Measurements from ENCODE around the gene TRPM1.

The TRPM1 gene

DNA sequence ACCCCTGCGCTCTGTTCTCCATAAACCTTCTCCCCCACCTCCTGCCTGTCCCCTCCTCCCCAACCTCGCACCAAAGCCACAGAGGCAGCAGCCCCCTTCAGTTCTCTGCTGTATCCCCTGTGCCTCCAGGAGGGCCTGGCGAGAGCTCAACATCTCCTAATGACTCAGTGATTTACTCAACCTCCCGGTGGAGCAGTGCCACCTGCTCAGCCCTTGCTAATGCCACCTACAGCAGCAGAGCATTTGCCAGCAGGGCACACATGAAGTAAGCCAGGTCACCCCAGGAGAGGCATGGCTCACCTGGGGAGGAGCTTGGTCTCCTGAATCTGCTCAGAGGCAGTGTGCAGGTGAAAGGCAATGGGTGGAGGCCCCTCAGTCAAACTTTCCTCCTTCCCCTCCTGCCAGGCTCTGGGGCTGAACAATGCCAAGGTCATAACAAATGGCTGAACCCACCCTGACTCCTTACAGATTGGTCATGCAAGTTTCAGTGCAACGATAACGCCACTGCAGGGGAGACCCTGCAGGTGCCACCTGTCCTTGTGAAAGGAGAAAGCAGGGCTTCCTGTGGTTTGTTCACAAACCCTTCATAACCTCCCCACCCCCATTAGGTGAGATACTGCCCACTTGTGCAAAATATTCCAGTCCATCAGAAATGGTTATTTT, 19.8 kb downstream of the TRPM1 start:
- DNase-seq (no peak), ATAC-seq (no peak)
- H3K4me3 Mint-ChIP-seq, result no peak overlapping the region
- H3K27ac Mint-ChIP-seq, result no peak overlapping the region
- no peaks in the 10 kb centered on the region for H3K9me3 Mint-ChIP-seq
- H3K27me3 Mint-ChIP-seq, result peaks cover 9% of the 10 kb centered on the region
- no peaks in the 10 kb centered on the region for H3K36me3 Mint-ChIP-seq (ENCODE audit: low read depth)
- peaks cover 7% of the 10 kb centered on the region for H3K4me1 Mint-ChIP-seq

DNA sequence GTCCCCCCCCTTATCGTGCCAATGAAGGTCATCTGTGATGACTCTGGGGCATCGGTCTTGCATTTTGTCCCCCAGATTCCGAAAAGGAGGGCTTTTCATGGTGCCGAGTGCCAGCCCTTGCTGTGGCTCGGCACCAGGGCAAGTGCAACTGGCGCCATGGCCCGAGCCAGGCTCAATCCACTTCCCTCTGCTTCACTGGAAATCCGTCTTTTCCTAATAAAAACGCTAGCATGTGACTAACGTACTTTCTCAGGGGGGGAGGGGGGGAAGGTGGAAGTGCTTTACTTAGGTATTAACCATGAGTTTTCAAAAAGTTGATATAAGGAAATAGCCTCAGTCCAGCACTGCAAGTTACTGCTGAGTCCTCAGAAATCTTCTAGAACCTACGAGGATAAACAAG, 20.5 kb downstream of the TRPM1 start:
- ATAC-seq, result no peak
- peaks cover 7% of the 10 kb centered on the region for H3K4me1 Mint-ChIP-seq
- no peak for DNase-seq
- no peak overlapping the region for H3K4me3 Mint-ChIP-seq
- no peaks in the 10 kb centered on the region for H3K36me3 Mint-ChIP-seq (ENCODE audit: low read depth)
- H3K9me3 Mint-ChIP-seq, result no peaks in the 10 kb centered on the region
- H3K27me3 Mint-ChIP-seq, result peaks cover 10% of the 10 kb centered on the region
- no peak overlapping the region for H3K27ac Mint-ChIP-seq

DNA sequence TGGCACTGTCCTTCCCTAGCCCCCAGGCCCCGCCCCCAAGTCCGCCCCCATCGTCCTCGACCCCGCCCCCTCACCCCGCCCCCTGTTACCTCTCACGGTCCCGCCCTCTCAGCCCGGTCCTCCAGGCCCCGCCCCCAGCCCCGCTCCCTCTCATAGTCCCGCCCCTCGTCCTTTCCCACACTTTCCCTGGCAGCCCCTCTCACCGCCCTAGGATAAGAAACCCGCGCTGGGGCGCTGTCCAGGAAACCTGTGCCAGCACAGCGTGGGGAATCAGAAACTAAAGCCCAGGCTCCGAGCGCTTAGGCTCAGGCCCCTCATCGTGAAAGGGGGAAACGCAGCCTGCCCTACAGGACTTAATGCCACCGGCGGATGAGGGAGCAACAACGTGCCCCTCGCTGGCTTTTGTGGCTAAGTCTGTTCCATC, 20.9 kb downstream of the TRPM1 start:
- Mint-ChIP-seq H3K36me3 (ENCODE audit: low read depth) (no peaks in the 10 kb centered on the region), H3K4me1 (peaks cover 7% of the 10 kb centered on the region), H3K27me3 (peaks cover 11% of the 10 kb centered on the region), H3K9me3 (no peaks in the 10 kb centered on the region), H3K4me3 (no peak overlapping the region), H3K27ac (no peak overlapping the region)
- ATAC-seq, result peak; percentile 40
- DNase-seq, result peak; percentile 41

DNA sequence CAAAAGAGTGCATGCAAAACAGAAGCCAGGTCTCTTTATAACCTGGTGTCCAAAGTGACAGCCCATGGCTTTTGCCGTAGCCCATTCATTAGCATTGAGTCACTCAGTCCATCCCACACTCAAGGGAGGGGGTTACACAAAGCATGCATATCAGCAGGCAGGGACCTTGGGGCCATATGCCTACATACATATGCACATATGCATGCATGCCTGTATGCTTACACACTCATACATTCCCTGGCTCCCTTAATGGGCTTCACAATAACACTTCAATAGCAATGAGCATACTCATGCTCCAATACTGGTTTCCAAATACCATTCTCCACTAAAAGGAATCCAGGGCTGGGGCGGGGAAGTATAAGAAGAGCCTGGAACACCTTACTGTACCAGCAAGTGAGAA, 22.0 kb downstream of the TRPM1 start:
- Mint-ChIP-seq H3K36me3 (ENCODE audit: low read depth) (no peaks in the 10 kb centered on the region), H3K4me1 (peaks cover 7% of the 10 kb centered on the region), H3K27me3 (peaks cover 11% of the 10 kb centered on the region), H3K9me3 (peaks cover 4% of the 10 kb centered on the region), H3K27ac (no peak overlapping the region), H3K4me3 (no peak overlapping the region)
- ATAC-seq, result no peak
- no peak for DNase-seq

DNA sequence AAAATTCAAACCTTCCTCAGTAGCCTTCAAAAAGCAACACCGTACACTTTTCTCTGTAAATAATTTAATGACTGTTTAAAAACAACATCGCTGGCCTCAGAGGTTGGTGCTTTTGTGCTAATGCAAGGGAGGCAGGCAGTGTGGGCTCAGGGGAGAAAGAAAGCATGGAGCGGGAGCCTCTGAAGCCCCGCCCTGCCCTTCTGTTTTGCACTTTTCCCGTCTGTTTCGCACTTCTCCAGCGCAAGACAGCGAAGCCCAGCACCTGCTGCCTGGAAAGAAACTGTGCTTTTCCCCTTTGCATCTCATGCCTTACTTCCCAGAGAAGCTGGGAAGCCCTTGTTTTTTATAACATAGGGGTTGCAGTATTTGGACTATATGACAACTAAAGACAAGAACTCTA, 23.1 kb downstream of the TRPM1 start:
- DNase-seq (no peak), ATAC-seq (no peak)
- peaks cover 7% of the 10 kb centered on the region for H3K4me1 Mint-ChIP-seq
- H3K4me3 Mint-ChIP-seq, result no peak overlapping the region
- H3K27me3 Mint-ChIP-seq, result peaks cover 11% of the 10 kb centered on the region
- H3K36me3 Mint-ChIP-seq (ENCODE audit: low read depth), result no peaks in the 10 kb centered on the region
- H3K27ac Mint-ChIP-seq, result no peak overlapping the region
- H3K9me3 Mint-ChIP-seq, result peaks cover 4% of the 10 kb centered on the region

DNA sequence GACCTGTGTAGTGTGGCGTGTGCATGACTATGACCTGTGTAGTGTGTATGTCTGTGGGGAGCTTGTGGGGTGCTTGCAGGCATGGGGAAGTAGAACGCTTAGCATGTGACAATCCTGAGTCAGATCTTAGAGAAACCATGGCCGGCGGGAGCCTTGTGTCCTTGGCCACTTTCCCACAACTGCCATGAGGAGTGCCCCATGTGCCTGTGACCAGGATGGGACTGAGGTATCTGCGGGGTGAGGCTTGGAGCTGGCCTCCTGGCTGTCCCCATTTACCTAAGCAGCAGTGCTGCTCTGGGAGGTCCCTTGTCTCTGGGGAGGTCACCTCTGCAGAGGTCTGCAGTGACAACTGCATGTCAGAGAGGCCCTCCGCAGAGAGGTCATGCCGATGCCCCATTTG, 23.6 kb downstream of the TRPM1 start:
- Mint-ChIP-seq H3K4me3 (no peak overlapping the region), H3K9me3 (peaks cover 4% of the 10 kb centered on the region), H3K36me3 (ENCODE audit: low read depth) (no peaks in the 10 kb centered on the region), H3K4me1 (peaks cover 7% of the 10 kb centered on the region), H3K27ac (no peak overlapping the region), H3K27me3 (peaks cover 11% of the 10 kb centered on the region)
- no peak for DNase-seq
- no peak for ATAC-seq

DNA sequence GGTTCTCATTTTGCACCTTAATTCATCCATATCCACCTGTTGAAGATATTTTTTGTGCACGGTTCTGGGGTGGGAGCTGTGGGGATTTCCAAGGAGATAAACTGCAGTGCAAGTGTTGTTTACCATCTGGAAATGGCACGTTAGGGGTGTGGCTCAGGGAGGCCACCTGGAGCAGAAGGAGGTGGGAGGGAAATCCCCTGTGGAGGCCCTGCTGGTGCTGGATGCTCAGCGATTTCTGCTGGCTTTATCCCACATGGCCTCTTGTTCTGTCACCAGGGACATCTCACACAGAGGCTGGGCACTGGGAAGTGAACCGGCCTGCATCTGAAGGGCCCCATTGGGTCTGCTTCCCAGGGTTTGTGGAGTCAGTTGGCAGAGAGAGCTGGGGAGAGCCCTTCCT, 24.3 kb downstream of the TRPM1 start:
- H3K36me3 Mint-ChIP-seq (ENCODE audit: low read depth), result no peaks in the 10 kb centered on the region
- DNase-seq, result no peak
- peaks cover 7% of the 10 kb centered on the region for H3K4me1 Mint-ChIP-seq
- peaks cover 9% of the 10 kb centered on the region for H3K27me3 Mint-ChIP-seq
- H3K9me3 Mint-ChIP-seq, result peaks cover 4% of the 10 kb centered on the region
- no peak overlapping the region for H3K4me3 Mint-ChIP-seq
- H3K27ac Mint-ChIP-seq, result no peak overlapping the region
- no peak for ATAC-seq

DNA sequence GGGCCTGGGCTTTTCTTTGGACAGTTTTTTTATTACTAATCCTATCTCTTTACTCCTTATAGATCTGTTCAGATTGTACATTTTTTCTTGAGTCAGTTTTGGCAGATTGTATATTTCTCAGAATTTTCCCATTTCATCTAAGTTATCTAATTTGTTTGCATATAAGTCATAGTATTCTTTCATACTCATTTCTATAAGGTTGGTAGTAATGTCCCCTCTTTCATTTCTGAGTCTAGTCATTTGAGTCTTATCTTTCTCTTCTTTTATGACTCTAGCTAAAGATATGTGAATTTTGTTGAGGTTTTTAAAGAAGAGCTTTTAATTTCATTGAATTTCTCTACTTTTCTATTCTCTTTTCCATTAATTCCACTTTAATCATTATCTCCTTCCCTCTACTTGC, 27.2 kb downstream of the TRPM1 start:
- Mint-ChIP-seq H3K36me3 (ENCODE audit: low read depth) (no peaks in the 10 kb centered on the region), H3K4me1 (no peaks in the 10 kb centered on the region), H3K27me3 (peaks cover 5% of the 10 kb centered on the region), H3K4me3 (no peak overlapping the region), H3K9me3 (peaks cover 4% of the 10 kb centered on the region), H3K27ac (no peak overlapping the region)
- ATAC-seq (no peak), DNase-seq (no peak)

DNA sequence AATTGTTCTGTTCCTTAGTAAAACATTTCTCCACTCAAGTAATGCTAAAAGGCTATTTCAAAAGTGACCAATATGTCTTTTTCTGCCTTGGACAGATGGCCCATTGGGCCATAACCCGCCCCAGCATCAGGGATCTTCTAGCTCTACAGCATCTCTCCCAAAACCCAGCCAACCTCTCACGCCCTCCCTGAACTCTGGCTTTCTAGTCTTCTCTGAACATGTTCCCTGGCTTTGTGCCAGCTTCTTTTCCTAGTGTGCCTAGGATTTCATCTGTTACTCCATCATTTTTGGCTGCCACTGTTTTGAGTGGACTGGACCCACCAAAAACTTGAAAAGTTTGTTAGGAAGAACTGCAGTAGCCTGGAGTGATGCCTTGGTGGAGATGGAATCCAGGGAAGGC, 30.7 kb downstream of the TRPM1 start:
- no peak overlapping the region for H3K4me3 Mint-ChIP-seq
- H3K27me3 Mint-ChIP-seq, result no peaks in the 10 kb centered on the region
- ATAC-seq (no peak), DNase-seq (no peak)
- H3K9me3 Mint-ChIP-seq, result peaks cover 4% of the 10 kb centered on the region
- no peak overlapping the region for H3K27ac Mint-ChIP-seq
- H3K4me1 Mint-ChIP-seq, result no peaks in the 10 kb centered on the region
- no peaks in the 10 kb centered on the region for H3K36me3 Mint-ChIP-seq (ENCODE audit: low read depth)

DNA sequence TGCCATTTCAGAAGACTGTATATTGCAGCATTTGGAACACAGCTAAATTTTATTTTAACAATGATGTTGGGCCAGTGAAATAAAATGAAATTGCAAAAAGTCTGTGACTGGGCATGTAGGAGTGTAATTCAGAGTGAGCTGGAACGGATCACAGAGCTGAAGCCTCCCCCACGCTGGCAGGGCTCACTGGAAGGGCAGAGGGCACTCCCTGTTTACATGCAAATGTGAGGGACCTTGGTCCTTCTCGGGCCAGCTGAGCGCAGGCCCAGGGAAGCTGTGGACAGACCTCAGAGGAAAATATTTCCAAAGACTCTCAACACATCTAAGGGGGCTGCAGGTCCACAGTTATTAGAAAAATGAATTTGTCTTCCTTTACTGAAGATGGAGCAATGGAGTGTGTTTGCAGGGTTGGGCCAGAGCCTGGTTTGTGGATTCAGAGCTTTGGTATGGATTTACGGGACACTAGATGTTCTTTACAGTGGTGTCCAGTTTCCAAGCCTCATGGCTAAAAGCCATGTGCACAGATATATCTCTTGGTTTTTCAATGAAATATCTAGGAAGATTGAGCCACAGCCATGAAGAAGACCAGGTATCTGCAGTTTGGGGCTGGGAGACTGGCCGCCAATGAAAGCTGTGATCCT, 32.0 kb downstream of the TRPM1 start:
- H3K4me3 Mint-ChIP-seq, result no peak overlapping the region
- H3K27ac Mint-ChIP-seq, result no peak overlapping the region
- DNase-seq (no peak), ATAC-seq (no peak)
- no peaks in the 10 kb centered on the region for H3K36me3 Mint-ChIP-seq (ENCODE audit: low read depth)
- H3K27me3 Mint-ChIP-seq, result no peaks in the 10 kb centered on the region
- H3K4me1 Mint-ChIP-seq, result no peaks in the 10 kb centered on the region
- H3K9me3 Mint-ChIP-seq, result no peaks in the 10 kb centered on the region

DNA sequence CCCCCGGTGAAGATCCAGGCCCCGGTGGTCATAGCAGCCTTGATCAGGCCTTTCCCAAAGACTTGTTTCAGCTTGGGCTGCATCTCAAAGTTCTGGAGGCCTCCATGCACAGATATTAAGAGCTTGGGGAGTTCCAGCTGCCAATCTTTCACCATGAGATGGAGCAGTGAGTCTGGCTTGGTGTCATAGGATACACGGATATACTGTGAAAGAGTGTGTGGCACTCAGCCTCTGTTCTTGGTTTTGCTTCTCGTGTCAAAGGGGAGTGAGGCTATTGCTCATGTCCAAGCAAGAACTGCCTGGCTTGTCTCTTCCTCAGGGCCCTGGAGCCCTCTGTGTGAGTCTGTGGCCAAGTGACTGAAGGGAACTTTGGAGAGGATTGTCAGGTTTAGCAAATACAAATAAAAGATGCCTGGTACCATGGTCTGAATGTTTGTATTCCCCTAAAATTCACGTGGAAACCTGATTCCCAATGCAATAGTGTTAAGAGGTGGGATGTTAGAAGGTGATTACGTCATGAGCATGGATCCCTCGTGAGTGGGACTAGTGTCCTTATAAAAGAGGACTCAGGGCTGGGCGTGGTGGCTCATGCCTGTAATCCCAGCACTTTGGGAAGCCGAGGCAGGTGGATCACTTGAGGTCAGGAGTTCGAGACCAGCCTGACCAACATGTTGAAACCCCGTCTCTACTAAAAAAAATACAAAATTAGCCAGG, 33.5 kb downstream of the TRPM1 start:
- Mint-ChIP-seq H3K9me3 (no peaks in the 10 kb centered on the region), H3K27me3 (no peaks in the 10 kb centered on the region), H3K27ac (no peak overlapping the region), H3K4me1 (no peaks in the 10 kb centered on the region), H3K36me3 (ENCODE audit: low read depth) (no peaks in the 10 kb centered on the region), H3K4me3 (no peak overlapping the region)
- ATAC-seq (no peak), DNase-seq (no peak)

DNA sequence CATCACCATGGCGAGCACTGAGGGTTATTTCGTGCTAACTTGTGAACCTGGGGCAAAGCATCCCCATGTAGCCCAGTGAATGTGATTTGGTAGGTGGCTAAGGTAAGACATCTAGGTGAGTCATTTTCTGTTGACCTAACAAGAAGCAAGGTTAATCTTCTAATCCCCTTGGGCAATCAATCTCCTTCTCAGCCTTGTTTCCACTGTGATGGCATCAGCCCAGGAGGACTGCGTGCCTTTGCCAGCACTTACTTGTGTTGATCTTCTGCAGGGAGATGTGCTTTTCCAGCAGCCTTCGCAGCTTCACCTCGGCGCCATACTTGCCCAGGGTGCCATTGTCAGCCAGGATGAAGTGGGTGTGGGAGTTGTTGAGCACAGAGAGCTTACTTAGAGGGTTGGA, 35.7 kb downstream of the TRPM1 start:
- Mint-ChIP-seq H3K4me3 (no peak overlapping the region), H3K27ac (no peak overlapping the region), H3K9me3 (no peaks in the 10 kb centered on the region), H3K4me1 (no peaks in the 10 kb centered on the region), H3K36me3 (ENCODE audit: low read depth) (no peaks in the 10 kb centered on the region), H3K27me3 (no peaks in the 10 kb centered on the region)
- ATAC-seq, result no peak
- no peak for DNase-seq

DNA sequence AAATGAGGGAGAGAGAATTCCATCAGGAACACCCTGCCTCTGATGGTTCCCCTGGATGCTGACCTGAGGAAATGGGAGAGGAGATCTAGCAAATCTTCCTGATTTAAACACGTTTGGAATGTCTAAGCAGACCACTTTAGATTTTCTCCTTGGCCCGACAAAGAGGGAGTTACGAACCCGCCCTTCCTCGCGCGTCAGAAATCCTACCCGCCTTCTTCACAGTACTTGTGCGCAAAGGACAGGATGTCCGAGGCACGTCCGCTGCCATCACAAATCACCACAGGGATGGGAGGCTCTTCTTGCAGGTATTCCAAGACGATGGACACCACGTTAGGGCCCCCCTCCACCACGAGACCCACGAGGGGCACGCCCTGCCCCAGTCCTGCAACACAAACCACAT, 38.6 kb downstream of the TRPM1 start:
- ATAC-seq (no peak), DNase-seq (no peak)
- Mint-ChIP-seq H3K4me3 (no peak overlapping the region), H3K4me1 (no peaks in the 10 kb centered on the region), H3K9me3 (no peaks in the 10 kb centered on the region), H3K36me3 (ENCODE audit: low read depth) (no peaks in the 10 kb centered on the region), H3K27ac (no peak overlapping the region), H3K27me3 (peaks cover 2% of the 10 kb centered on the region)

DNA sequence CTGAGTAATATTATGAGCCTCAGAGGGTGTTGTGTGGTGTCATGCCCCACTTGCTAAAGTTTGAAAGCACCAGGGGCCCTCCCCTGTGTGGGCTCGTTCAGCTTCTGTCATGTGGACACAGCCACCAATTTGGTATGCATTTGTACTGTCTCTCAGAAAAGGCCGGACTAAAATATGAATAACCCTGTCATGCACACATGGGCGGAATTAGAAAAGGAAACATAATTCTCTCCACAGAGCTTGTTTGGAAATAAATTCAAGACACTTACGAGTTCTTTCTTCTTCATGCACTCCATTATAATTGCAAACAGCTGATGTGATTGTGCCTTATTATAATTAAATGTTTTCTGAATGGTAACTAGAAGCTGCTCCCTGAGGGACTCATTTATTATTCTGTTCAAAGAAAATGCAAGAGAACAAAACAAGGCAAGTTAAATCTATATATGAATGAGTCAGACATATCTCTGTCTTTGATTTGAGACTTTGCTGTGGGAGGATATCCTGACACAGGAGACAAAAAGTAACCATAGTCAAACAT, 39.1 kb downstream of the TRPM1 start:
- Mint-ChIP-seq H3K27ac (no peak overlapping the region), H3K4me1 (no peaks in the 10 kb centered on the region), H3K36me3 (ENCODE audit: low read depth) (no peaks in the 10 kb centered on the region), H3K9me3 (no peaks in the 10 kb centered on the region), H3K27me3 (peaks cover 2% of the 10 kb centered on the region), H3K4me3 (no peak overlapping the region)
- DNase-seq, result no peak
- ATAC-seq, result no peak

All from activated naive CD8-positive, alpha-beta T cell treated with anti-CD3 and anti-CD28 coated beads, Interleukin-2, amount 50 U/mL, for 24 hours (primary cell).